ENCODE results near the gene CFAP69.
A peak's percentile ranks its signal among the peaks of the same experiment; 100 is the strongest.
"Not testable (repeated sequence)": the region's sequence is repeated elsewhere in the genome, so short reads cannot be mapped to it uniquely, and the experiment has no call there.

CFAP69 gene

DNA sequence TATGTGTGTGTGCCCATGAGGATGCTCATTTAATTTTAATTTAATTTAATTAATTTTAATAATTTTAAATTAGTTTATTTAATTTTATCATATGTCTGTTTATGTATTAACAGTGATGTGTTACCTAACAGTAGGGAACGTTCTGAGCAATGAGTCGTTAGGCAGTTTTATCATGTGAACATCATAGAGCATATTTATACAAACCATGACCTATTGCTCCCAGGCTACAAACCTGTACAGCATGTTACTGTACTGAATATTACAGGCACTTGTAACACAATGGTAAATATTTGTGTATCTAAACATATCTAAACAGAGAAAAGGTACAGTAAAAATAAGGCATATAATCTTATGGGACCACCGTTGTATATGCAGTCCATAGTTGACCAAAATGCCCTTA lies 13.7 kb upstream of the CFAP69 start:
- no peak for DNase-seq (ENCODE audit: low spot score)

- no peak for DNase-seq (ENCODE audit: low spot score)
Observed at GRCh38 chr7:90232430-90232829, 12.5 kb upstream of the CFAP69 start.

DNA sequence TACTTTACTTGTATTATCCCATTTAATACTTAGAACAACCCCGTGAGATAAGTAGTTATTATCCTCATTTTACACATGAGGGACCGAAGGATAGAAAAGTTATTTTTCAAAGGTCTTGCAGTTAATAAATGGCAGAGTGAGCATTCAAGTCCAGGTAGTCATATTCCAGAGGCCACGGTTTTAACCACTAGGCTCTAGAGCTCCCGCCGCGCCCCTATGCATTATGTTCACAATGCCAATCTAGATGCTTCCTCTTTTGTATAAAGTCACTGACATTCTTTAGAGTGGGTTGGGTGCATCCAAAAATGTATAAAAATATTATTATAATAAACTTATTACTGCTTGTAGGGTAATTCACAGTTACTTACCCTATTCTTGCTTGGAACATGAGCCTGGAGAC lies 11.4 kb upstream of the CFAP69 start:
- DNase-seq (ENCODE audit: low spot score), result no peak

DNA sequence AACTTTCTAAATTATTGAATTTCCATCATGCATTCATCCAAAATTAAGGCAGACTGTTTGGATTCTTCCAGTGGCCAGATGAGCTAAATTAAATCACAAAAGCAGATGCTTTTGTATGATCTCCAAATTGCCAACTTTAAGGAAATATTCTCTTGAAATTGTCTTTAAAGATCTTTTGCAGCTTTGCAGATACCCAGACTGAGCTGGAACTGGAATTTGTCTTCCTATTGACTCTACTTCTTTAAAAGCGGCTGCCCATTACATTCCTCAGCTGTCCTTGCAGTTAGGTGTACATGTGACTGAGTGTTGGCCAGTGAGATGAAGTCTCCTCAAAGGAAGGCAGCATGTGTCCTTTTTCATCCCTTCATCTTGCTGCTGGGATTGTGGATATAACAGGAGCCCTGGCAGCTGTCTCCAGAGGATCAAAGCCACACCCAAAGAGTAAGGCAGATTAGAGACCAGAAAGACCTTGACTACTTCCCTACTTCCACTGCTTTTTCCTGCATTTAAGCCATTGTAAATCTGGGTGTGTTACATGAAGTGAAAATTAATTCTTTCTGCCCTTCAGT lies 8.2 kb upstream of the CFAP69 start:
- no peak for DNase-seq (ENCODE audit: low spot score)

DNA sequence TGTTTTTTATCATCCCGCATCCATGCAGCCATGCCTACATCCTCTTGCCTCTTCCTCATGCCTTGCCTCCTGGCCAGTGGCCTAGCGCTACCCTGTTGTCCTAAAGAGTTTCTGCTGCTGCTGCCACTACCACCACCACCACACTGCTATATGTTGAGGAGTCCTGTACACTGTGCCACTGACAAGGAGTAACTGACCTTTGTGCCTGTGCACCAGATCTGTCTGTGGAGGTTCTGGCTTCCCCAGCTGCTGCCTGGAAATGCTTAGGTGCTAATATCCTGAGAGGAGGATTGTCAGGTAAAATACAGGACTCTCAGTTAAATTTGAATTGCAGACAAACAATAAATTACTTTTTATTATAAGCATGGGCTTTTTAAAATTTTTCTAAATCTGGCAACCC lies 7.0 kb upstream of the CFAP69 start:
- no peak for DNase-seq (ENCODE audit: low spot score)

DNA sequence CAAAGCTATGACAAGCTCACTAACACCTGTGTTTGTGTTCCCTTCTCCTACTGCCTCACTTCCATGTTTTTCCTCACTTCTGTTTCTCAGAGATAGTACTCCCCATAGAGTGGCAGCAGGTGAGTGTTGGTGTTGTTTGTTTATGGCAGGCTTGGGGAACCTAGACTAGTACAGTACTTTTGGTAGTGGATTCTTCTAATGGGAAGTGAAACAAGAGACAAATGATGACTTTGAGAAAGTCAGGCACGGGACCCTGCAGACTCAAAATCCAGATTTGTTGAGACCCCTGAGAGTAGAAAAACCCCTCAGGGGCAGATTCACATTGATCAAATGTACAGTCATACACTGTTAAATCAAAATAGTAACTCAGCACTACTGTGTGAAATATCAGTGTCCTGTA lies 6.4 kb upstream of the CFAP69 start:
- DNase-seq (ENCODE audit: low spot score), result no peak

DNA sequence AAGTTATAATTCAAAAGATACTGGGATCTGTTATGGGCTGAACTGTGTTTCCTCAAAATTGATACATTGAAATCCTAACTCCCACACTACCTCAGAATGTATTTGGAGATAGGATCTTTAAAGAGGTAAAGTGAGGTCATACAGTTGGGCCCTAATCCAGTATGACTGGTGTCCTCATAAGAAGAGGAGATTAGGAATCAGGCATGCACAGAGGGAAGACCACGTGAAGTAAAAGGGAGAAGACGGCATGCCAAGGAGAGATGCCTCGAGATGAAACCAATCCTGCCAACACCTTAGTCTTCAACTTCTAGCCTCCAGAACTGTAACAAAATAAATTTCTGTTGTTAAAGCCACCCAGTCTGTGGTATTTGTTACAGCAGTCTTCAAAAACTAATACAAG lies 5.9 kb upstream of the CFAP69 start:
- DNase-seq (ENCODE audit: low spot score), result no peak

DNA sequence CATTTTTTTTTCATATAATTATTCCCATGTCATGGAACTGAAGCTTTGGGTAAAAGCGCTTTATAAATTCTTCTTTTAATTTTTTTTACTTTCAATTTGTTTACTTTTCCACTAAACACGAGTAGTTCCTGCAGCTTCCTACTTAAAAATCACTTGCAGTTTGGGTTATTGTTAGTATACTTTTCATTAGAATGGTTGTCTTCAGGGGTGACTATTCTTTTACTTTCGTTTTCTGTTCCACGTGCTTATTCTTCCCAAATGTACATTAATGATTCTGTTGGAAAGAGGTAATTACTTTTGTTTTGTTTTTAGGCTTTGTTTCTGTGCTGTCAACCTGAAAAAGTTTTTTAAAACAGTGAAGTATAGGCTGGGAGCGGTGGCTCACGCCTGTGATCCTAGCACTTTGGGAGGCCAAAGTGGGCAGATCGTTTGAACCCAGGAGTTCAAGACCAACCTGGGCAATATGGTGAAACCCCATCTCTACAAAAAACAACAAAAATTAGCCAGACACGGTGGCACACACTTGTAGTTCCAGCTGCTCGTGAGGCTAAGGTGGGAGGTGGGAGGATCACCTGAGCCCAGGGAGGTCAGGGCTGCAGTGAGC lies 5.2 kb upstream of the CFAP69 start:
- DNase-seq (ENCODE audit: low spot score), result no peak

DNA sequence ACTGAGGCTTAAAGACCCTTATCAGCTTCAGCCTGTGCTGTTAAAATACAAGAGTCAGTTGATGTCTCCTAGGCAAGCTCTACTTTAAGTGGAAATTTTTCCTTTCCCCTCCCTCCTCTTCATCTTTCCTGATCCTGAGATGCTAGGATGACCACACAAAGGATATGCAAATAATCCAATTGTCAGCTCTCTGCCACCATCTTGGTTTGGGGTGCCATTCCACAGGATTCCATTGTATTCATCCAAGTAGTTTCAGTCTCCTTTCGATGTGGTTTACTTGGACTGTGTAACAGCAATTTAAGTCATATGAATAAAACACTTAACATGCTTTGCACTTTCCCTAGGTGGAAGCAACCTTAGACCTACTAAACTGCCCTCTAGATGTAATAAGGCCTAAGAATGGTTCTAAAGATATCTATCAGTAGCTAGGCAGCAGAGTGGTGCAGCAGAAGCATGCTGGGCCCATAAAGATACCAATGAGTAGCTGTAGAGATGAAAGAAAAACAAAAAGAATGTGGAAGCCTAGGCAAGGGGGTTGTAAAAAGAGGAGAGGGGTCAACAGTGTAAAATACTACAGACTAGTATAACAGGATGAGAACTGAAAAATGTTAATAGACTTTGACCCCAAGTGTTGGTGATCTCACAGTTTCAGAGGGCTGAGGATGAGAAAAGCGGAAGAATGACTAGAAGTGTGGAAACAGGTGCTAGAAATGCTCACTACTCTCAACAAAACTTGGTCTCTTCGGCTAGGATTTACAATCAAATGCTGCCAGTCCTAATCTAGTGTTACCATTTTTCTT lies 2.4 kb upstream of the CFAP69 start:
- DNase-seq (ENCODE audit: low spot score), result no peak

DNA sequence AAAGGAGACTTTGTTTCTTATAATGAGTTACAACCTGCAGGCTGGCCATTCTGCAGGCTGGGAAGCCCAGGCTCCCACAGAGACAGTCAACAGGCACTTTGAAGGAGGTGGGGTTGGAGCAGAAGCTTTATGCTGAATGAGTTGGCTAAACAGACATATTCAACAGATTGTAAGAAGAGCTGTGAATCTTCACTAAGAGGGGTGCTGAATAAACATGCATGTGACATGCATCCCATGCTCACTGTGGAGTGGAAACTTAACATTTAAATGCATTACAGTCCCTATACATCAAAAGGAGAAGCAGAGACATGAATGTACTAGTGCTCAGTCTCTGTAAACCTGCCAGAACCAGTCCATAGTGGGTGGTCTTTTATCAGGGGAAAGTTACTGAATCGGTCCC lies 1.4 kb upstream of the CFAP69 start:
- DNase-seq (ENCODE audit: low spot score), result no peak

- DNase-seq (ENCODE audit: low spot score), result no peak
Observed at GRCh38 chr7:90244565-90244908, 437 bp upstream of the CFAP69 start.

DNA sequence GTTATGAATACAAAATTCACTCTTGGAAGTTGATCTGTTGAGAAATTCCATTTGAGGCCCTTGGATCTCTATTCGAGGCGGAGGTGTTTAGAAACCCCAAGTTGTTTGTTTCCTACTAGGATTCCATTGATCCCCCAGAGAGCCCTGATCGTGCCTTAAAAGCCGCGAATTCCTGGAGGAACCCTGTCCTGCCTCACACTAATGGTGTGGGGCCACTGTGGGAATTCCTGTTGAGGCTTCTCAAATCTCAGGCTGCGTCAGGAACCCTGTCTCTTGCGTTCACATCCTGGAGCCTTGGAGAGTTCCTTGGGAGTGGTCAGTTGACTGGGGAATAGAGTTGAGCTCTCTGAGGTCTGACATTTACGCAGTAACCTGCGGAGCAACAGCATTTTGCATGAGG lies 1.2 kb downstream of the CFAP69 start:
- no peak for DNase-seq (ENCODE audit: low spot score)

DNA sequence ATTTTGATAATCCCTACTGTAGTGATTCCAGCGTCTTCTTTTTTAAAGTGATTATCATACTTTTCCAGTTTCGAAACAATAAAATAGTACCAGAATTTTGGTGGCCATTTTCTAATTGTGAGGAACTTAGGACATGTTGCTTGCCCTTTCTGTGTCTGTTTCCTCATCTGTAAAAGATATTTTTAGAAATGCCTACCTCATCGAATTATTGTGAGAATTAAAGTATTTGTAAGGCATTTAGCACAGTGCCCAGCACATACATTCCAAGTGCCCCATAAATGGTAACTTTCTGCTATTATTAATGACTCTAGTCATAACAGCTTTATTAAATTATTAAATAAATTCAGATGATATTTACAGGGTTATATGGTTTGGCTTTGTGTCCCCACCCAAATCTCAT lies 3.7 kb downstream of the CFAP69 start:
- no peak for DNase-seq (ENCODE audit: low spot score)

DNA sequence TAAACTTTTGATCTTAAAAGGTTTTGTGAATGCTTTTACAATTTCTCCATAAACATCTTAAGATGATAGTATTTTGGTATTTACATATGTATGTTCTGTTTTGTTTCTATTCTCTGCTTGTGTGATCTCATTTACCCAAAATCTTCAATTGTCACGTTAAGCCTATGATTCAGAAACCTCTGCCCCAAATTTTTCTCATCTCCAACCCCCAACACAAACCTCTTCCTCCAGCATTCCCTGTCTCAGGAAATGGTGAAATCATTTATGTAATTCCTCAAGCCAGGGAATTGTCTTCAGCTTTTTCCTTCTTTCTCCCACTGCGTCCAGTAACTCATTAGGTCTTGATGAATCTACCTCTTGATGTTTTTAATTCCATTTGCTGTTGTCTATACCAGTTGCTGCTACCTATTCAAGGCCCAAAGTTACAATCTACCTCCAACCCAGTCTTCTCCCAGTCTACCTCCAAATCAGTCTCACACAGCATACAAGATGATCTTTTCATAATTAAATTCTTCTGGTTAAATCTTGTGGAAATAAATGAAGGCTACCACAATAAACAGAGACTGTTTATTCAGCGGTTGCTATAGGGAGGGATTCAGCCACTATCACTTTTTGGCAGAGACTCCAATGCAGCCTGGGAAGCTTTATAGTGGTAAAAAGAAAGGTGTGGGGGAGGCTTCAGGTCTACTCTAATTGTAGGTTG lies 5.8 kb downstream of the CFAP69 start:
- no peak for DNase-seq (ENCODE audit: low spot score)

DNA sequence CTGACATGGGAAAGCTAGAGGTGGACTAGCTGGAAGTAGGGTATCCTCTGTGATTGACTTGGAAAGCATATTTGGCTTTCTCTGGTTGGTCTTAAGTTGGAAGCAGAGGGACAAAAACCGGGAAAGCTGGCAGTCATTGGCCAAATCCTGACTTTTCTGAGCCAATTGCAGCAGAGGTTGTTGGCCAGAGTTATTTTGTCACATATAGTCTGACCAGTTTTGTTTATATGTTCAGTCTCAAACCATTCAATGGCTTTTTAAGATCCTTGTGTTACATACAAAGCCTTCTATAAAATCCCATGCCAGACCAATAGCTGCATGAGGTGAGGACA lies 6.3 kb downstream of the CFAP69 start:
- DNase-seq (ENCODE audit: low spot score), result no peak

DNA sequence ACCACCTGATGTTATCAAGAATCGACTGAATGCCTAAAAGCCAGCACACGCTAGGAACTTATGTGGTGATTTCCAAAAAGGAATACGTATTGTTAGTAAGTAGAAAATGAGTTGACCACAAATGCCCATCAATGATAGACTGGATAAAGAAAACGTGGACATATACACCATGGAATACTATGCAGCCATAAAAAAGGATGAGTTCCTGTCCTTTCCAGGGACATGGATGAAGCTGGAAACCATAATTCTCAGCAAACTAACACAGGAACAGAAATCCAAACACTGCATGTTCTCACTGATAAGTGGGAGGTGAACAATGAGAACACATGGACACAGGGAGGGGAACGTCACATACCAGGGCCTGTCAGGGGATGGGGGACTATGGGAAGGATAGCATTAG lies 11.0 kb downstream of the CFAP69 start:
- DNase-seq (ENCODE audit: low spot score), result not testable (repeated sequence)

GRCh38 chr7:90256778-90257177 lies 11.8 kb downstream of the CFAP69 start:
- no peak for DNase-seq (ENCODE audit: low spot score)

- DNase-seq (ENCODE audit: low spot score), result no peak
Observed at GRCh38 chr7:90261441-90261840, 16.5 kb downstream of the CFAP69 start.

- DNase-seq (ENCODE audit: low spot score), result peak; percentile 36
Observed at GRCh38 chr7:90262438-90262837, 17.5 kb downstream of the CFAP69 start.

DNA sequence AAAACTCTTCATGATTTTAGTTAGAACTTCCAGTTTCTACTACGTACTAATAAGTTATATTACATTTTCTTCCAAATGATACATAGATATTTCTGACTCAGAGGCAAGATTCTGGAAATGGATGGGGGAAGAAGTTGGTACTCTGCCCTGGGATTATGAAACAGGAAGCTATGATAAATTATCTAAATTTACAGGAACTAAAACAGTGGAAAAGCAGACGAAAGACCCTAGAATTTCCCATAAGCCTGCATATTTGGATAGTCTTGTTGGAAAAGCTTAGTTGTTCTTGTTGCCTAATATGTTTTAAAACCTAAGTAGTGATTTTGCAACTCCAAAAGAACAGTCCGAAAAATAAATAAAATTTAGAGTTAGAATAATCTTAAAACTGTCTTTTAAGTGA lies 21.8 kb downstream of the CFAP69 start:
- DNase-seq (ENCODE audit: low spot score), result no peak

DNA sequence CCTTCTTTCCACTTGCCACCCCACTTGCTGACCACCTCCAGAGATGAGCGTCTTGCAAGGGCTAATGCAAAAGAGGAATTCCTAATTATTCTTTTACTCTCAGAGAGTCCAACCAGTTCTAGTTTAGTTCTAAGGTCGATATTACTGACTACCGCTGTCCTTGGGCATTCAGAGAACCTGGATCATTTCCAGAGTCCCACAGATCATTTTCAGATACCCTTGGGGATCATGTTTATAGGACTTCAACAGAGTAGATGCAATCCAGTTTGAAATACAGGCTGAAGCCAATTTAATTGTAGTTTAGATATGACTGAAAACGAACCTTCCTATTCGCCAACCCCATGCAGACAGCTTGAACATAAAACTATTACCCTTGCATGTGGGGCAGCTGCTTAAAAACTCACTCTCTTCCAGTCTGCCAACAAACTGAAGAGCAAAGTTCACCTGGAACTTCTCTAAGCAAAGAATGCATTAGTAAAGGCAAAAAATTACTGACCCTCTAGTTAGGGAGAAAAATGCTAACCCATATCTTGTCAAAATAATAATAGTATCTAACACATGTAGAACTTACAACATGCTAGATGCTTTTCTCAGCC lies 22.4 kb downstream of the CFAP69 start:
- DNase-seq (ENCODE audit: low spot score), result no peak

DNA sequence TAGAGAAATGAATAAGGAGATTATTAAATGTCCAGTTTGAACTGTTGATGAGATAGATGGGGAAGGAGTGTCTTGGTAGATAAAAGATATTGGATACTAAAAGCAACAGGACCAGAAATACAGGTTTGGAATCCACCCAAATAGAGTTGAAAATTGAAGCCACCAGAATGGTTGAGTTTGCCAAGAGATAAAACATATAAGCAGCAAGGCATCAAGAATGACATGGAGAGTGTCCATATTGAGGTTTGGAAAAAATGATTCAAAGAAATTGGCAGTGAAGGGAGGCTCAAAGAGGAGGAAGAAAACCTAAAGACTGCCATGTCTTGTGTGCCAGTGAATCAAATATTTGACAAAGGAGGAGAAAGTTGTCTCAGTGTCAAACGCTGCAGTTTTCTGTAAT lies 24.2 kb downstream of the CFAP69 start:
- no peak for DNase-seq (ENCODE audit: low spot score)
